ENCODE data around the gene CDK11A.

- TF ChIP-seq ZBTB7A (IDR thresholded peaks at IDR 0.05; ENCODE audit: low read depth) (no peak), EP300 (IDR thresholded peaks at IDR 0.05; ENCODE audit: borderline replicate concordance) (no peak), REST (IDR thresholded peaks at IDR 0.05; ENCODE audit: low read depth) (no peak), CEBPB (IDR thresholded peaks at IDR 0.05) (no peak), FOXM1 (IDR thresholded peaks at IDR 0.05; ENCODE audit: borderline replicate concordance, low read depth) (no peak), MAX (IDR thresholded peaks at IDR 0.05) (no peak), YY1 (IDR thresholded peaks at IDR 0.05; ENCODE audit: low read depth) (no peak)
Measured at GRCh38 chr1:1770102-1770501, 45.9 kb upstream of the CDK11A start.

Measured in Ishikawa (cell line).